IPS-18c (cell line): ENCODE data around the gene AWAT2.
"Not testable (repeated sequence)": the region's sequence is repeated elsewhere in the genome, so short reads cannot be mapped to it uniquely, and the experiment has no call there.

ENCODE experiments used
- H3K4me3 ChIP-seq: 2 replicates; pipeline ENCODE4 v1.7.0; 2013; ENCODE audit warnings: low read depth, mild to moderate bottlenecking, low read length, moderate library complexity; ENCODE audit not compliant: insufficient read depth
- H3K9me3 ChIP-seq: one replicate; pipeline ENCODE4 v1.6.1; 2013; ENCODE audit warnings: mild to moderate bottlenecking, low read length, moderate library complexity; ENCODE audit not compliant: control insufficient read depth, insufficient read depth

The AWAT2 gene

GRCh38 chrX:70016513-70016912 lies 33.2 kb downstream of the AWAT2 start:
- Histone ChIP-seq H3K9me3 (peaks cover 5% of the 10 kb centered on the region), H3K4me3 (no peak overlapping the region)

GRCh38 chrX:70013466-70014381 lies 36.0 kb downstream of the AWAT2 start:
- no peak overlapping the region for H3K4me3 ChIP-seq
- H3K9me3 ChIP-seq = peaks cover 5% of the 10 kb centered on the region

GRCh38 chrX:70012756-70013155 lies 37.0 kb downstream of the AWAT2 start:
- Histone ChIP-seq H3K4me3 (no peak overlapping the region), H3K9me3 (peaks cover 5% of the 10 kb centered on the region)

- Histone ChIP-seq H3K4me3 (no peak overlapping the region), H3K9me3 (peaks cover 5% of the 10 kb centered on the region)
Observed at GRCh38 chrX:70009970-70010369, 39.8 kb downstream of the AWAT2 start.

- Histone ChIP-seq H3K4me3 (no peak overlapping the region), H3K9me3 (peaks cover 8% of the 10 kb centered on the region)
Observed at GRCh38 chrX:70009049-70009448, 40.7 kb downstream of the AWAT2 start.

GRCh38 chrX:70007946-70008345 lies 41.8 kb downstream of the AWAT2 start:
- peaks cover 8% of the 10 kb centered on the region for H3K9me3 ChIP-seq

GRCh38 chrX:70001708-70002341 lies 47.9 kb downstream of the AWAT2 start:
- Histone ChIP-seq H3K9me3 (peaks cover 6% of the 10 kb centered on the region), H3K4me3 (no peak overlapping the region)

More at GRCh38 chrX:70007946-70008345, 41.8 kb downstream of the AWAT2 start:
- H3K4me3 ChIP-seq = no peak overlapping the region

- H3K4me3 ChIP-seq = no peak overlapping the region
- H3K9me3 ChIP-seq = peaks cover 6% of the 10 kb centered on the region
Observed at GRCh38 chrX:70001269-70001668, 48.5 kb downstream of the AWAT2 start.

- H3K9me3 ChIP-seq, H3K4me3 ChIP-seq: not testable (repeated sequence)
Observed at GRCh38 chrX:69998299-69998698, 51.4 kb downstream of the AWAT2 start.

GRCh38 chrX:69996113-69996468 lies 53.6 kb downstream of the AWAT2 start:
- Histone ChIP-seq H3K9me3 (peaks cover 2% of the 10 kb centered on the region), H3K4me3 (no peak overlapping the region)

GRCh38 chrX:69995362-69996112 lies 54.2 kb downstream of the AWAT2 start:
- H3K4me3 ChIP-seq = no peak overlapping the region
- peaks cover 2% of the 10 kb centered on the region for H3K9me3 ChIP-seq

GRCh38 chrX:69993494-69993893 lies 56.2 kb downstream of the AWAT2 start:
- Histone ChIP-seq H3K9me3 (peaks cover under 1% of the 10 kb centered on the region), H3K4me3 (no peak overlapping the region)

- Histone ChIP-seq H3K4me3 (no peak overlapping the region), H3K9me3 (no peaks in the 10 kb centered on the region)
Observed at GRCh38 chrX:69991685-69992084, 58.1 kb downstream of the AWAT2 start.
